Loucy (cell line): ENCODE results near the gene INF2.

Experiments used
- H2AFZ ChIP-seq: fragments of 200-600 bp; sonication (generic); 2 replicates; pipeline ENCODE4 v1.6.0; 2016; ENCODE audit warnings: antibody characterized with exemption, mild to moderate bottlenecking, low read length, moderate library complexity
- H3F3A ChIP-seq: fragments of 200-600 bp; 2 replicates; pipeline ENCODE4 v1.6.0; 2016; ENCODE audit warnings: antibody characterized with exemption, low read depth, mild to moderate bottlenecking
- H3K27me3 ChIP-seq: fragments of 200-600 bp; sonication (generic); 2 replicates; pipeline ENCODE4 v1.6.1; 2014; ENCODE audit warnings: low read length, mild to moderate bottlenecking; ENCODE audit not compliant: insufficient read depth, poor library complexity, severe bottlenecking
- H3K36me3 ChIP-seq: fragments of 200-600 bp; sonication (generic); 2 replicates; pipeline ENCODE4 v1.6.1; 2016; ENCODE audit warnings: low read length; ENCODE audit not compliant: insufficient read depth
- H3K4me1 ChIP-seq: fragments of 200-600 bp; sonication (generic); 2 replicates; pipeline ENCODE4 v1.5.1; 2014; ENCODE audit warnings: low read length, mild to moderate bottlenecking; ENCODE audit not compliant: insufficient read depth, poor library complexity, severe bottlenecking
- H3K4me2 ChIP-seq: fragments of 200-600 bp; sonication (generic); 2 replicates; pipeline ENCODE4 v1.6.0; 2014; ENCODE audit warnings: antibody characterized with exemption, low read length, low read depth, mild to moderate bottlenecking; ENCODE audit not compliant: poor library complexity, severe bottlenecking
- H3K4me3 ChIP-seq: fragments of 200-600 bp; sonication (generic); 2 replicates; pipeline ENCODE4 v1.5.1; 2014; ENCODE audit warnings: low read length, mild to moderate bottlenecking, mixed read lengths; ENCODE audit not compliant: poor library complexity, severe bottlenecking
- H3K79me2 ChIP-seq: fragments of 200-600 bp; sonication (generic); 2 replicates; pipeline ENCODE4 v1.6.1; 2014; ENCODE audit warnings: low read length; ENCODE audit not compliant: insufficient read depth
- H3K9ac ChIP-seq: fragments of 200-600 bp; sonication (generic); 2 replicates; pipeline ENCODE4 v1.6.0; 2014; ENCODE audit warnings: mild to moderate bottlenecking, low read depth, low read length, moderate library complexity; ENCODE audit not compliant: poor library complexity, severe bottlenecking
- H3K9me2 ChIP-seq: fragments of 200-600 bp; sonication (generic); replicated peaks from 2 replicates; pipeline ENCODE4 v1.6.1; 2016; ENCODE audit warnings: low read depth, low read length, mixed read lengths
- H3K9me3 ChIP-seq: fragments of 200-600 bp; sonication (generic); 2 replicates; pipeline ENCODE4 v1.6.1; 2014; ENCODE audit warnings: mild to moderate bottlenecking, antibody characterized with exemption, low read length, low read depth; ENCODE audit not compliant: insufficient read depth
- H4K20me1 ChIP-seq: fragments of 200-600 bp; sonication (generic); 2 replicates; pipeline ENCODE4 v1.6.0; 2014; ENCODE audit warnings: antibody characterized with exemption, low read length, mild to moderate bottlenecking; ENCODE audit not compliant: insufficient read depth, poor library complexity, severe bottlenecking
- EZH2phosphoT487 ChIP-seq: fragments of 200-600 bp; IDR thresholded peaks from 2 replicates; pipeline ENCODE4 v1.6.1; 2018; ENCODE audit warnings: antibody characterized with exemption, mild to moderate bottlenecking, moderate library complexity, borderline replicate concordance
- TF ChIP-seq, protein P1 (sequence below): fragments of 200-600 bp; sonication (generic); conservative IDR thresholded peaks from 2 replicates; pipeline ENCODE4 v1.5.1; 2014; ENCODE audit warnings: mild to moderate bottlenecking, antibody characterized with exemption, low read length

The INF2 gene

DNA sequence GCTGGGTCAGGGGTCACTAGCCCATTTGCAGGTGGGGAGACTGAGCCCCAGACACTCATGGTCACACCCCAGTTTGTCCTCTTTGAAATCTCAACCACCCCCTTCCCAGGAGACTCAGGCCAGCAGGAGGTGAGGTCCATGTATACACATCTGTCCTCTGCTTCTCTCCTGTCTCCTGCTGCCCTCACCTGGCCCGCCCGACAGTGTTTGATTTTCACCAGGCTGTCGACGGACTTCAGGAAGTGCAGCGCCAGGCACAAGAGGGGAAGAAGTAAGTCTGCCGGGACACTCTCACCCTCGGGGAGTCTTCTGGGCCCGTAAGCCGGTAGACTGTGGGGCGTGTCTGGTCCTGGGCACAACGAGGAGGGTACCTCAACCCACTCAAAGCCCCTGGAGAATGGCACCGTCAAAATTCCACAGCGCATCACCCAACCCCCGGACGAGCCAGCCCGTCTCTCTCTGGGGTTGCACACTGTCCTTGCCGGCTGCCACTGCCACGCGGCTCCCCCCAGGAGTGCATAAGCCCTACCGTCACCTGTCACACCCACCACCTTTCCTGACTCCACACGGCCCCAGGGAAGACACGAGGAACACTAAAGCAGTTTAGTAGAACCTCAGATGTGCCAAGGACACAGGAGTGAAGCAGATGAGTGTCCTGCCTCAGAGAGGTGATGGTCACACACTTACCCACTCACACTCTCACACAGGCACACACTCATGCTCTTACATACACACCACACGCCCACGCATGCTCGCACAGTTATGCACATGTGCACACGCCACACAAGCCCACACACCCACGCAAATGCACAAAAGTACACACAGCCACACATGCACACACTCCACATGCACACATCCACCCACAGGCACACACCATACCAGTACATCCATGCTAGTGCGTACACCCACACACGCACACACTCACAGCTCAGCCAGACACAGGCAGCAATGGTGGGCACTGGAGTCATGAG, 50.4 kb downstream of the INF2 start:
- TF ChIP-seq, protein P1, sequence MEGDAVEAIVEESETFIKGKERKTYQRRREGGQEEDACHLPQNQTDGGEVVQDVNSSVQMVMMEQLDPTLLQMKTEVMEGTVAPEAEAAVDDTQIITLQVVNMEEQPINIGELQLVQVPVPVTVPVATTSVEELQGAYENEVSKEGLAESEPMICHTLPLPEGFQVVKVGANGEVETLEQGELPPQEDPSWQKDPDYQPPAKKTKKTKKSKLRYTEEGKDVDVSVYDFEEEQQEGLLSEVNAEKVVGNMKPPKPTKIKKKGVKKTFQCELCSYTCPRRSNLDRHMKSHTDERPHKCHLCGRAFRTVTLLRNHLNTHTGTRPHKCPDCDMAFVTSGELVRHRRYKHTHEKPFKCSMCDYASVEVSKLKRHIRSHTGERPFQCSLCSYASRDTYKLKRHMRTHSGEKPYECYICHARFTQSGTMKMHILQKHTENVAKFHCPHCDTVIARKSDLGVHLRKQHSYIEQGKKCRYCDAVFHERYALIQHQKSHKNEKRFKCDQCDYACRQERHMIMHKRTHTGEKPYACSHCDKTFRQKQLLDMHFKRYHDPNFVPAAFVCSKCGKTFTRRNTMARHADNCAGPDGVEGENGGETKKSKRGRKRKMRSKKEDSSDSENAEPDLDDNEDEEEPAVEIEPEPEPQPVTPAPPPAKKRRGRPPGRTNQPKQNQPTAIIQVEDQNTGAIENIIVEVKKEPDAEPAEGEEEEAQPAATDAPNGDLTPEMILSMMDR = no peak
- TF ChIP-seq EZH2phosphoT487 = no peak
- H3K9me2 ChIP-seq = no peaks in the 10 kb centered on the region
- H3K9me3 ChIP-seq = no peaks in the 10 kb centered on the region
- no peaks in the 10 kb centered on the region for H3F3A ChIP-seq
- H3K9ac ChIP-seq = no peak overlapping the region
- no peak overlapping the region for H2AFZ ChIP-seq
- no peaks in the 10 kb centered on the region for H3K27me3 ChIP-seq
- H3K79me2 ChIP-seq = no peaks in the 10 kb centered on the region
- H3K4me1 ChIP-seq = no peaks in the 10 kb centered on the region
- no peak overlapping the region for H3K4me3 ChIP-seq
- H4K20me1 ChIP-seq = no peaks in the 10 kb centered on the region
- no peaks in the 10 kb centered on the region for H3K36me3 ChIP-seq
- H3K4me2 ChIP-seq = no peak overlapping the region

DNA sequence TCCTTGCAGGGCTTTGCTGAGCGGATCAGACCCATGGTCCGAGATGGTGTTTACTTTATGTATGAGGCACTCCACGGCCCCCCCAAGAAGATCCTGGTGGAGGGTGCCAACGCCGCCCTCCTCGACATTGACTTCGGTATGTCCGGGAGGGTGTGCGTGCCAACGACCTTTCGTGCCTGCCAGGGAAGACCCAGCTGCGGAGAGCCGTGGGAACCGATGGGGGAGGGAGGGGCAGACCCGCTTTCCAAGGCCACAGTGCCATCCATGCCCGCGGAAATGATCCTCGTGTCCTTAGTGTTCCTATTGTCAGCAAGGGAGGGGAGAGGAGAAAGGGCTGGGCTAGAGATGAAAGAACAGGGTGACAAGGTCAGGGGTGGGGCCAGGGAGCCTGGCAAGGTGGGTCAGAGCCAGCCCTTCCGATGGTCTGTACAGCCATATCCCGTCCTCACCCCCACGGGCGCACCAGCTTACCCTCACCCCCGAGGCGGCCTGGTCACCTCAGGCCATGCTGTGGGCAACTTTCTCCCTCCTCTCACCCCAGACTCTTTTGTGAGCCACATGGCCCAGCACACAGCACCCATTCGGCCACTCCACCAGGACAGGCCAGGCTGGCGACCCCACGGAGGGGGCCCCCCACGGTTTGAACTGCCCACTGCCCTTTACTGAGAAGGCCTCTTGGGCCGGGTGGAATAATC, 51.8 kb downstream of the INF2 start:
- H4K20me1 ChIP-seq = no peaks in the 10 kb centered on the region
- no peaks in the 10 kb centered on the region for H3K79me2 ChIP-seq
- no peaks in the 10 kb centered on the region for H3K36me3 ChIP-seq
- no peaks in the 10 kb centered on the region for H3F3A ChIP-seq
- no peak overlapping the region for H2AFZ ChIP-seq
- no peaks in the 10 kb centered on the region for H3K4me1 ChIP-seq
- no peaks in the 10 kb centered on the region for H3K27me3 ChIP-seq
- no peak overlapping the region for H3K9ac ChIP-seq
- no peaks in the 10 kb centered on the region for H3K9me3 ChIP-seq
- TF ChIP-seq, protein P1 = no peak
- TF ChIP-seq EZH2phosphoT487 = no peak
- H3K4me2 ChIP-seq = no peak overlapping the region
- H3K4me3 ChIP-seq = no peak overlapping the region
- H3K9me2 ChIP-seq = no peaks in the 10 kb centered on the region

DNA sequence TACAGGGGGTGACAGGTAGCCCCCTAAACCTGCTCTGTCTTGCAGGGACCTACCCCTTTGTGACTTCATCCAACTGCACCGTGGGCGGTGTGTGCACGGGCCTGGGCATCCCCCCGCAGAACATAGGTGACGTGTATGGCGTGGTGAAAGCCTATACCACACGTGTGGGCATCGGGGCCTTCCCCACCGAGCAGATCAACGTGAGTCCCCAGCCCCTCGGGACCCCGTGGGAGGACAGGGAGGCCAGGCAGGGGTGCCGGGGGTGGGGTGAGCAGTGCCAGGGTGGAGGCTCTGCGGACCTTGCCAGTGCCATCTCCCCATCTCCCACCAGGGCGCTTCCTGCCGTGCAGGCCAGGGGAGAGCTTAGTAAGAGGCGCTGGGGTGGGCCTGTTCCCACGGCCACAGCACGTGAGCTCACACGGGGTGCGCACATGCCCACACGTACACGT, 52.4 kb downstream of the INF2 start:
- no peaks in the 10 kb centered on the region for H3K27me3 ChIP-seq
- no peaks in the 10 kb centered on the region for H4K20me1 ChIP-seq
- H3K36me3 ChIP-seq = no peaks in the 10 kb centered on the region
- H3K9me3 ChIP-seq = no peaks in the 10 kb centered on the region
- no peaks in the 10 kb centered on the region for H3K4me1 ChIP-seq
- no peaks in the 10 kb centered on the region for H3K9me2 ChIP-seq
- no peak for TF ChIP-seq EZH2phosphoT487
- TF ChIP-seq, protein P1 = no peak
- no peak overlapping the region for H3K4me3 ChIP-seq
- H3K79me2 ChIP-seq = no peaks in the 10 kb centered on the region
- no peaks in the 10 kb centered on the region for H3F3A ChIP-seq
- H3K4me2 ChIP-seq = no peak overlapping the region
- no peak overlapping the region for H2AFZ ChIP-seq
- H3K9ac ChIP-seq = no peak overlapping the region
